Endothelial cell of umbilical vein (primary cell): ENCODE data around the gene LZTS3. TPM values are rescaled to one million over a fixed set of nuclear protein-coding genes. Genes with fewer than 3 reads are reported as not detected.

Experiments used
- BruUV-seq: library from RNA; stranded (reverse); fragments of 400-500 nt; replicated peaks from 2 replicates; lab custom pipeline; 2021; lab: Mats Ljungman, UMichigan
- CTCF ChIA-PET: fragments of 300-600, 350-600 bp; sonication (Branson Sonifier 250); formaldehyde crosslinking; loops from one replicate; lab custom pipeline; 2021; ENCODE audit warnings: antibody characterized with exemption, inconsistent platforms; lab: Charles Lee
- POLR2A ChIA-PET: fragments of 300-600, 350-600 bp; sonication (Branson Sonifier 250); formaldehyde crosslinking; loops from one replicate; lab custom pipeline; 2021; ENCODE audit warnings: antibody characterized with exemption, inconsistent platforms; lab: Charles Lee
- DNase-seq: peaks from one replicate; pipeline ENCODE4 v3.0.0-alpha.2; 2011; ENCODE audit warnings: low read depth, low spot score
- FAIRE-seq: peaks from 2 replicates; lab custom pipeline; 2011; peaks lifted over from hg19 to GRCh38; lab: Jason Lieb, UNC
- H2AFZ ChIP-seq: 2 replicates; pipeline ENCODE4 v1.6.0; 2012; ENCODE audit warnings: low read depth, low read length, control low read depth, inconsistent platforms
- H3K27ac ChIP-seq: 2 replicates; pipeline ENCODE4 v1.5.1; 2011; ENCODE audit warnings: low read depth, mild to moderate bottlenecking, control low read depth, low read length, moderate library complexity; ENCODE audit not compliant: insufficient read depth
- H3K27me3 ChIP-seq, 2 experiments: 2 replicates each; pipeline versions ENCODE4 v1.6.0 to v1.6.1; 2011; ENCODE audit warnings: low read length in 2 of 2, mixed read lengths in 1 of 2; ENCODE audit not compliant: control insufficient read depth in 2 of 2, insufficient read depth in 2 of 2
- H3K36me3 ChIP-seq, 2 experiments: 2 replicates in 1 of 2; 3 replicates in 1 of 2; pipeline ENCODE4 v1.5.1; 2011; ENCODE audit warnings: low read length in 2 of 2, mild to moderate bottlenecking in 1 of 2, moderate library complexity in 1 of 2; ENCODE audit not compliant: control insufficient read depth in 2 of 2, insufficient read depth in 2 of 2; ENCODE audit errors: extremely low read depth in 1 of 2
- H3K4me1 ChIP-seq: 3 replicates; pipeline ENCODE4 v1.5.1; 2011; ENCODE audit warnings: mild to moderate bottlenecking, low read length; ENCODE audit not compliant: control insufficient read depth, insufficient read depth; ENCODE audit errors: extremely low read depth
- H3K4me2 ChIP-seq: 2 replicates; pipeline ENCODE4 v1.6.1; 2011; ENCODE audit warnings: low read length, control low read depth, mixed read lengths; ENCODE audit not compliant: insufficient read depth
- H3K4me3 ChIP-seq, 3 experiments: fragments of 200-600 bp in 1 of 3; sonication (generic), shearing (Covaris generic) in 1 of 3; replicated peaks in 1 of 3; 2 replicates each; pipeline ENCODE4 v1.5.1; 2011 to 2016; ENCODE audit warnings: control low read depth in 3 of 3, low read length in 3 of 3, mild to moderate bottlenecking in 2 of 3, inconsistent platforms in 1 of 3, low read depth in 1 of 3, moderate library complexity in 1 of 3; ENCODE audit not compliant: insufficient read depth in 1 of 3
- H3K79me2 ChIP-seq: 2 replicates; pipeline ENCODE4 v1.6.0; 2012; ENCODE audit warnings: low read length, inconsistent platforms; ENCODE audit not compliant: control insufficient read depth, insufficient read depth
- H3K9ac ChIP-seq: replicated peaks from 2 replicates; pipeline ENCODE3; 2011; ENCODE audit warnings: low read length, control low read depth; ENCODE audit not compliant: insufficient read depth; ENCODE audit errors: extremely low read depth
- H3K9me1 ChIP-seq: replicated peaks from 3 replicates; pipeline ENCODE4 v1.6.0; 2011; ENCODE audit warnings: mild to moderate bottlenecking, low read length; ENCODE audit not compliant: control insufficient read depth, insufficient read depth; ENCODE audit errors: extremely low read depth
- H3K9me3 ChIP-seq: replicated peaks from 2 replicates; pipeline ENCODE4 v1.5.1; 2012; ENCODE audit warnings: low read length, inconsistent platforms; ENCODE audit not compliant: control insufficient read depth, insufficient read depth
- H4K20me1 ChIP-seq: replicated peaks from 2 replicates; pipeline ENCODE3; 2011; ENCODE audit warnings: mild to moderate bottlenecking, low read length; ENCODE audit not compliant: control insufficient read depth, insufficient read depth; ENCODE audit errors: extremely low read depth
- EZH2 ChIP-seq: IDR thresholded peaks from 2 replicates; pipeline ENCODE4 v1.6.1; 2012; ENCODE audit warnings: borderline replicate concordance, low read depth, mild to moderate bottlenecking, moderate library complexity, low read length, inconsistent platforms; ENCODE audit not compliant: severe bottlenecking
- FOS ChIP-seq: IDR thresholded peaks from 2 replicates; pipeline ENCODE4 v1.6.1; 2011; ENCODE audit warnings: mild to moderate bottlenecking, low read length, moderate library complexity, borderline replicate concordance; ENCODE audit not compliant: insufficient read depth
- GATA2 ChIP-seq: IDR thresholded peaks from 2 replicates; pipeline ENCODE4 v1.7.0; 2011; ENCODE audit warnings: low read depth, mild to moderate bottlenecking, moderate library complexity, mixed read lengths, low read length; ENCODE audit not compliant: insufficient read length, insufficient read depth
- JUN ChIP-seq: IDR thresholded peaks from 2 replicates; pipeline ENCODE4 v1.6.1; 2011; ENCODE audit warnings: borderline replicate concordance, low read depth; ENCODE audit not compliant: insufficient read length, insufficient read depth
- MAX ChIP-seq: IDR thresholded peaks from 2 replicates; pipeline ENCODE4 v1.6.1; 2011; ENCODE audit not compliant: insufficient read depth, insufficient read length
- MYC ChIP-seq: IDR thresholded peaks from one replicate; pipeline ENCODE4 v1.6.1; 2011; ENCODE audit warnings: mild to moderate bottlenecking, low read depth, low read length
- POLR2A ChIP-seq: IDR thresholded peaks from 2 replicates; pipeline ENCODE4 v1.6.1; 2012; ENCODE audit warnings: low read depth, mild to moderate bottlenecking, control low read depth, low read length
- POLR2AphosphoS5 ChIP-seq: IDR thresholded peaks from 2 replicates; pipeline ENCODE4 v1.6.1; 2012; ENCODE audit warnings: low read depth, mild to moderate bottlenecking, control low read depth, low read length, moderate library complexity; ENCODE audit not compliant: insufficient read depth
- dilution Hi-C: fragments of 300-500 bp; cut with MboI; formaldehyde crosslinking; loops from one replicate; pipeline ENCODE4 v1.15.0; 2019; ENCODE audit warnings: low sequenced_read_pairs; ENCODE audit not compliant: extremely low pct_ligation_motif_present
- intact Hi-C: fragments of 100-400 bp; cut with micrococcal nuclease; formaldehyde crosslinking; loops from one replicate; pipeline ENCODE4 v1.10.0; 2022
- polyA plus RNA-seq, 4 experiments: library from polyadenylated mRNA; depleted of rRNA in 3 of 4; stranded (reverse) in 3 of 4; unstranded in 1 of 4; fragments of >200 nt; gene quantifications; 2 replicates each; pipeline versions ENCODE4 v1.2.1 to v1.2.3, GENCODE V29; 2011 to 2012; ENCODE audit warnings: missing spikeins in 1 of 4
- total RNA-seq: library from RNA; stranded (reverse); gene quantifications from 2 replicates; pipeline ENCODE4 v1.2.3, GENCODE V29; 2021
- TF ChIP-seq, protein P1 (sequence below), 2 donors: IDR thresholded peaks; 1 replicate in 1 of 2; 2 replicates in 1 of 2; pipeline ENCODE4 v1.5.1; 2011; ENCODE audit warnings: low read length in 2 of 2, mild to moderate bottlenecking in 2 of 2, moderate library complexity in 2 of 2, control low read depth in 1 of 2, inconsistent platforms in 1 of 2, low read depth in 1 of 2; ENCODE audit not compliant: insufficient read depth in 1 of 2; ENCODE audit errors: extremely low read depth in 1 of 2

The LZTS3 gene
- total and polyA plus RNA-seq, 2 donors (not counting 3 experiments of a cell fraction or from before 2014, with no cell fraction given) = 4.5 to 5.7 TPM

DNA sequence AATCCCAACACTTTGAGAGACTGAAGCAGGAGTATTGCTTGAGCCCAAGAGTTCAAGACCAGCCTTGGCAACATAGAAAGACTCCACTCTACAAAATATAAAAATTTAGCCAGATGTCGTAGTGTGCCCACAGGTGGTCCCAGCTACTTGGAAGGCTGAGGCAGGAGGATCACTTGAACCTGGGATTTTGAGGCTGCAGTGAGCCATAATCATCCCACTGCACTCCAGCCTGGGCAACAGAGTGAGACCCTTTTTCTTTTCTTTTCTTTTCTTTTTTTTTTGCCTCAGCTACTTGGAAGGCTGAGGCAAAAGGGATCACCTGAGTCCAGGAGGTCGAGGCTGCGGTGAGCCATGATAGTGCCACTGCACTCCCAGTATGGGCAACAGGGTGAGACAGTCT, 31.6 kb downstream of the LZTS3 start:
- Histone ChIP-seq H3K9me1 (no peaks in the 10 kb centered on the region), H3K9me3 (no peaks in the 10 kb centered on the region), H3K27ac (no peak overlapping the region), H3K79me2 (peaks cover 4% of the 10 kb centered on the region), H3K9ac (no peak overlapping the region), H3K36me3 (peaks cover 0 to 3% of the 10 kb centered on the region in 2 experiments), H3K4me2 (no peak overlapping the region), H3K27me3 (no peaks in the 10 kb centered on the region), H3K4me1 (no peaks in the 10 kb centered on the region), H2AFZ (no peak overlapping the region), H3K4me3 (no peak overlapping the region), H4K20me1 (no peaks in the 10 kb centered on the region)
- BruUV-seq = no TSS peak
- intact Hi-C loops = no loop called here
- no peak for TF ChIP-seq GATA2
- no peak for TF ChIP-seq EZH2
- TF ChIP-seq JUN = no peak
- TF ChIP-seq FOS = no peak
- TF ChIP-seq MYC = no peak
- TF ChIP-seq, protein P1, sequence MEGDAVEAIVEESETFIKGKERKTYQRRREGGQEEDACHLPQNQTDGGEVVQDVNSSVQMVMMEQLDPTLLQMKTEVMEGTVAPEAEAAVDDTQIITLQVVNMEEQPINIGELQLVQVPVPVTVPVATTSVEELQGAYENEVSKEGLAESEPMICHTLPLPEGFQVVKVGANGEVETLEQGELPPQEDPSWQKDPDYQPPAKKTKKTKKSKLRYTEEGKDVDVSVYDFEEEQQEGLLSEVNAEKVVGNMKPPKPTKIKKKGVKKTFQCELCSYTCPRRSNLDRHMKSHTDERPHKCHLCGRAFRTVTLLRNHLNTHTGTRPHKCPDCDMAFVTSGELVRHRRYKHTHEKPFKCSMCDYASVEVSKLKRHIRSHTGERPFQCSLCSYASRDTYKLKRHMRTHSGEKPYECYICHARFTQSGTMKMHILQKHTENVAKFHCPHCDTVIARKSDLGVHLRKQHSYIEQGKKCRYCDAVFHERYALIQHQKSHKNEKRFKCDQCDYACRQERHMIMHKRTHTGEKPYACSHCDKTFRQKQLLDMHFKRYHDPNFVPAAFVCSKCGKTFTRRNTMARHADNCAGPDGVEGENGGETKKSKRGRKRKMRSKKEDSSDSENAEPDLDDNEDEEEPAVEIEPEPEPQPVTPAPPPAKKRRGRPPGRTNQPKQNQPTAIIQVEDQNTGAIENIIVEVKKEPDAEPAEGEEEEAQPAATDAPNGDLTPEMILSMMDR (IDR thresholded peaks at IDR 0.05; ENCODE audit: extremely low read depth in 1 of 2, insufficient read depth in 1 of 2, low read depth in 1 of 2, low read length in 2 of 2) = no peak
- no peak for TF ChIP-seq POLR2AphosphoS5
- no peak for TF ChIP-seq POLR2A
- TF ChIP-seq MAX = no peak
- DNase-seq (no peak), FAIRE-seq (no peak)
- ChIA-PET POLR2A (interaction anchor here (0.6 kb wide), 1 partner anchor 100 kb away, joined by 5 read pairs; no protein-coding TSS in a partner anchor), CTCF (no interaction called here)
- dilution Hi-C loops = no loop called here
